HepG2 (cell line): ENCODE measurements around the gene MYO15A. TPM values are rescaled to one million over a fixed set of nuclear protein-coding genes. Genes with fewer than 3 reads are reported as not detected.
A peak's percentile ranks its signal among the peaks of the same experiment; 100 is the strongest.

Experiments used
- ARID4A ChIP-seq: sonication (generic); formaldehyde crosslinking; IDR thresholded peaks from 2 replicates; pipeline ENCODE4 v1.5.0; 2020; ENCODE audit warnings: mild to moderate bottlenecking, missing genetic modification reagents, borderline replicate concordance
- ETS1 ChIP-seq: sonication (generic); formaldehyde crosslinking; IDR thresholded peaks from 2 replicates; pipeline ENCODE4 v1.4.0; 2020; ENCODE audit warnings: missing genetic modification reagents
- NFKBIZ ChIP-seq: IDR thresholded peaks from 2 replicates; pipeline ENCODE4 v1.6.1; 2018; ENCODE audit warnings: missing genetic modification reagents, missing compliant biosample characterization
- PBX2 ChIP-seq: IDR thresholded peaks from 2 replicates; pipeline ENCODE4 v1.6.1; 2016; ENCODE audit warnings: control low read depth
- PITX1 ChIP-seq: sonication (generic); formaldehyde crosslinking; IDR thresholded peaks from 2 replicates; pipeline ENCODE4 v1.5.1; 2020; ENCODE audit warnings: mild to moderate bottlenecking, missing genetic modification reagents
- PRDM15 ChIP-seq: sonication (generic); formaldehyde crosslinking; IDR thresholded peaks from 2 replicates; pipeline ENCODE4 v1.4.0; 2020; ENCODE audit warnings: missing genetic modification reagents
- SNAPC5 ChIP-seq: sonication (generic); formaldehyde crosslinking; IDR thresholded peaks from 2 replicates; pipeline ENCODE4 v1.8.1; 2023; ENCODE audit warnings: mild to moderate bottlenecking, missing genetic modification reagents, borderline replicate concordance
- TEAD3 ChIP-seq: optimal IDR thresholded peaks from 2 replicates; pipeline ENCODE3; 2016; ENCODE audit warnings: borderline replicate concordance
- THAP11 ChIP-seq: IDR thresholded peaks from 2 replicates; pipeline ENCODE4 v1.6.1; 2016; ENCODE audit warnings: missing biosample characterization, missing genetic modification reagents
- ZHX1 ChIP-seq: sonication (generic); formaldehyde crosslinking; IDR thresholded peaks from 2 replicates; pipeline ENCODE4 v1.8.1; 2022; ENCODE audit warnings: low read depth, mild to moderate bottlenecking, missing genetic modification reagents
- ZNF263 ChIP-seq: sonication (generic); formaldehyde crosslinking; IDR thresholded peaks from 2 replicates; pipeline ENCODE4 v1.4.0; 2020; ENCODE audit warnings: missing genetic modification reagents
- ZNF362 ChIP-seq: sonication (generic); formaldehyde crosslinking; IDR thresholded peaks from 2 replicates; pipeline ENCODE4 v1.4.0; 2020; ENCODE audit warnings: missing genetic modification reagents, mild to moderate bottlenecking, borderline replicate concordance
- ZNF891 ChIP-seq: sonication (generic); formaldehyde crosslinking; IDR thresholded peaks from 2 replicates; pipeline ENCODE4 v1.5.0; 2020; ENCODE audit warnings: mild to moderate bottlenecking, missing genetic modification reagents
- polyA plus RNA-seq, 8 experiments: library from polyadenylated mRNA; depleted of rRNA in 3 of 8; stranded (reverse) in 7 of 8; unstranded in 1 of 8; fragments of >200 nt; fragmentation: Illumina TruSeq in 4 of 8; extraction: Trizol in 4 of 8; gene quantifications; 2 replicates each; pipeline versions ENCODE4 v1.2.1 to v1.2.3, GENCODE V29; 2011 to 2016; ENCODE audit warnings: low read depth in 4 of 8, missing spikeins in 1 of 8, mixed read lengths in 1 of 8; ENCODE audit not compliant: insufficient read depth in 1 of 8
- total RNA-seq, 5 experiments: library from RNA; depleted of rRNA; stranded (reverse); fragments of >200 nt; fragmentation: Illumina TruSeq; extraction: Trizol; gene quantifications; 2 replicates each; pipeline ENCODE4 v1.2.3, GENCODE V29; 2016; ENCODE audit warnings: low read depth in 1 of 5

The MYO15A gene
- total and polyA plus RNA-seq, 2 of the 13 experiments (the other 11 are each of a cell fraction or from before 2014, with no cell fraction given) = 0.07 to 0.20 TPM

GRCh38 chr17:18183334-18184142 lies 75.0 kb downstream of the MYO15A start, which contains the start of gene ALKBH5 (continued):
- TF ChIP-seq ARID4A = peak; percentile 90
- peak; percentile 65 for TF ChIP-seq THAP11 (CRISPR knock-in tag)
- no peak for TF ChIP-seq ETS1 (CRISPR knock-in tag)
- no peak for TF ChIP-seq PITX1 (CRISPR knock-in tag)
- no peak for TF ChIP-seq ZNF362 (CRISPR knock-in tag)
- 0 out of 2 replicates have a peak, but pooled peaks have one; percentile 28 for TF ChIP-seq ZHX1
- peak; percentile 46 for TF ChIP-seq TEAD3 (CRISPR knock-in tag)
- TF ChIP-seq PRDM15 = peak; percentile 63
- TF ChIP-seq ZNF263 (CRISPR knock-in tag) = peak; percentile 46; the same call in 1 of the 2 replicates
- TF ChIP-seq ZNF891 (CRISPR knock-in tag) = 0 out of 2 replicates have a peak, but pooled peaks have one; percentile 5
- TF ChIP-seq NFKBIZ = no peak
- peak; percentile 99 for TF ChIP-seq PBX2 (CRISPR knock-in tag)
- peak; percentile 33; the same call in 1 of the 2 replicates for TF ChIP-seq SNAPC5 (CRISPR knock-in tag)
